Loucy (cell line): ENCODE data around the gene TEX28.
"Not testable (repeated sequence)": the region's sequence is repeated elsewhere in the genome, so short reads cannot be mapped to it uniquely, and the experiment has no call there.

Experiments used
- H2AFZ ChIP-seq: fragments of 200-600 bp; sonication (generic); 2 replicates; pipeline ENCODE4 v1.6.0; 2016; ENCODE audit warnings: antibody characterized with exemption, mild to moderate bottlenecking, low read length, moderate library complexity
- H3F3A ChIP-seq: fragments of 200-600 bp; 2 replicates; pipeline ENCODE4 v1.6.0; 2016; ENCODE audit warnings: antibody characterized with exemption, low read depth, mild to moderate bottlenecking
- H3K27me3 ChIP-seq: fragments of 200-600 bp; sonication (generic); 2 replicates; pipeline ENCODE4 v1.6.1; 2014; ENCODE audit warnings: low read length, mild to moderate bottlenecking; ENCODE audit not compliant: insufficient read depth, poor library complexity, severe bottlenecking
- H3K36me3 ChIP-seq: fragments of 200-600 bp; sonication (generic); 2 replicates; pipeline ENCODE4 v1.6.1; 2016; ENCODE audit warnings: low read length; ENCODE audit not compliant: insufficient read depth
- H3K4me1 ChIP-seq: fragments of 200-600 bp; sonication (generic); 2 replicates; pipeline ENCODE4 v1.5.1; 2014; ENCODE audit warnings: low read length, mild to moderate bottlenecking; ENCODE audit not compliant: insufficient read depth, poor library complexity, severe bottlenecking
- H3K4me2 ChIP-seq: fragments of 200-600 bp; sonication (generic); 2 replicates; pipeline ENCODE4 v1.6.0; 2014; ENCODE audit warnings: antibody characterized with exemption, low read length, low read depth, mild to moderate bottlenecking; ENCODE audit not compliant: poor library complexity, severe bottlenecking
- H3K4me3 ChIP-seq: fragments of 200-600 bp; sonication (generic); 2 replicates; pipeline ENCODE4 v1.5.1; 2014; ENCODE audit warnings: low read length, mild to moderate bottlenecking, mixed read lengths; ENCODE audit not compliant: poor library complexity, severe bottlenecking
- H3K79me2 ChIP-seq: fragments of 200-600 bp; sonication (generic); 2 replicates; pipeline ENCODE4 v1.6.1; 2014; ENCODE audit warnings: low read length; ENCODE audit not compliant: insufficient read depth
- H3K9ac ChIP-seq: fragments of 200-600 bp; sonication (generic); 2 replicates; pipeline ENCODE4 v1.6.0; 2014; ENCODE audit warnings: mild to moderate bottlenecking, low read depth, low read length, moderate library complexity; ENCODE audit not compliant: poor library complexity, severe bottlenecking
- H3K9me2 ChIP-seq: fragments of 200-600 bp; sonication (generic); replicated peaks from 2 replicates; pipeline ENCODE4 v1.6.1; 2016; ENCODE audit warnings: low read depth, low read length, mixed read lengths
- H3K9me3 ChIP-seq: fragments of 200-600 bp; sonication (generic); 2 replicates; pipeline ENCODE4 v1.6.1; 2014; ENCODE audit warnings: mild to moderate bottlenecking, antibody characterized with exemption, low read length, low read depth; ENCODE audit not compliant: insufficient read depth
- H4K20me1 ChIP-seq: fragments of 200-600 bp; sonication (generic); 2 replicates; pipeline ENCODE4 v1.6.0; 2014; ENCODE audit warnings: antibody characterized with exemption, low read length, mild to moderate bottlenecking; ENCODE audit not compliant: insufficient read depth, poor library complexity, severe bottlenecking

The TEX28 gene

GRCh38 chrX:154257282-154257681 lies 37.6 kb downstream of the TEX28 start, which contains the start of gene OPN1MW3:
OPN1MW3 (plus strand) TSS chrX:154257582; CDS start chrX:154257620, 38 bp downstream.
- not testable (repeated sequence) for H3K4me2 ChIP-seq, H3K4me1 ChIP-seq, H3F3A ChIP-seq, H4K20me1 ChIP-seq, H2AFZ ChIP-seq, H3K4me3 ChIP-seq, H3K79me2 ChIP-seq, H3K36me3 ChIP-seq, H3K9me3 ChIP-seq, H3K27me3 ChIP-seq, H3K9me2 ChIP-seq, H3K9ac ChIP-seq

GRCh38 chrX:154248076-154248475 lies 46.8 kb downstream of the TEX28 start:
- not testable (repeated sequence) for H3K9ac ChIP-seq

GRCh38 chrX:154247377-154248045 lies 47.4 kb downstream of the TEX28 start:
- H3K36me3 ChIP-seq, H4K20me1 ChIP-seq, H3K79me2 ChIP-seq, H3K9me2 ChIP-seq, H3K4me2 ChIP-seq, H2AFZ ChIP-seq, H3K4me1 ChIP-seq, H3F3A ChIP-seq, H3K9ac ChIP-seq, H3K4me3 ChIP-seq, H3K27me3 ChIP-seq, H3K9me3 ChIP-seq: not testable (repeated sequence)

More at GRCh38 chrX:154248076-154248475, 46.8 kb downstream of the TEX28 start:
- not testable (repeated sequence) for H3K4me1 ChIP-seq, H3K9me3 ChIP-seq, H3K4me3 ChIP-seq, H3F3A ChIP-seq, H3K4me2 ChIP-seq, H2AFZ ChIP-seq, H4K20me1 ChIP-seq, H3K36me3 ChIP-seq, H3K9me2 ChIP-seq, H3K79me2 ChIP-seq, H3K27me3 ChIP-seq

- not testable (repeated sequence) for H2AFZ ChIP-seq, H3K79me2 ChIP-seq, H3K9ac ChIP-seq, H3K9me2 ChIP-seq, H3K4me3 ChIP-seq, H3K36me3 ChIP-seq, H3K27me3 ChIP-seq, H3K4me1 ChIP-seq, H3K9me3 ChIP-seq, H3F3A ChIP-seq, H4K20me1 ChIP-seq, H3K4me2 ChIP-seq
Measured at GRCh38 chrX:154239982-154240503, 54.9 kb downstream of the TEX28 start.

- not testable (repeated sequence) for H3K9me3 ChIP-seq, H3K4me1 ChIP-seq, H3K27me3 ChIP-seq, H3F3A ChIP-seq, H3K4me2 ChIP-seq, H3K36me3 ChIP-seq, H4K20me1 ChIP-seq, H3K9me2 ChIP-seq, H3K4me3 ChIP-seq, H3K79me2 ChIP-seq, H3K9ac ChIP-seq, H2AFZ ChIP-seq
Measured at GRCh38 chrX:154238939-154239559, 55.9 kb downstream of the TEX28 start.

- H3K36me3 ChIP-seq, H3K79me2 ChIP-seq, H3K4me2 ChIP-seq, H4K20me1 ChIP-seq, H3K9ac ChIP-seq, H3K9me2 ChIP-seq, H3F3A ChIP-seq, H3K4me3 ChIP-seq, H2AFZ ChIP-seq, H3K4me1 ChIP-seq, H3K27me3 ChIP-seq, H3K9me3 ChIP-seq: not testable (repeated sequence)
Measured at GRCh38 chrX:154233620-154234019, 61.3 kb downstream of the TEX28 start.

- H3K4me2 ChIP-seq, H2AFZ ChIP-seq, H3K9ac ChIP-seq, H3K4me3 ChIP-seq, H3K9me2 ChIP-seq, H3K36me3 ChIP-seq, H3K27me3 ChIP-seq, H3F3A ChIP-seq, H3K4me1 ChIP-seq, H4K20me1 ChIP-seq, H3K79me2 ChIP-seq, H3K9me3 ChIP-seq: not testable (repeated sequence)
Measured at GRCh38 chrX:154231443-154231842, 63.5 kb downstream of the TEX28 start.
